Esophagus squamous epithelium (tissue), 5 donors: Measurements from ENCODE around the gene AP1S1. TPM values are rescaled to one million over a fixed set of nuclear protein-coding genes. Genes with fewer than 3 reads are reported as not detected.
A peak's percentile ranks its signal among the peaks of the same experiment; 100 is the strongest.

Experiments used
- DNase-seq: peaks from one replicate; lab custom pipeline; 2025; lab: John Stamatoyannopoulos, UW
- H3K27ac ChIP-seq, 4 donors: fragments of 200-600 bp; sonication (generic); one replicate each; pipeline ENCODE4 v1.5.1; 2016 to 2019; ENCODE audit warnings: mild to moderate bottlenecking in 1 of 4
- H3K27me3 ChIP-seq, 4 donors: fragments of 200-600 bp; sonication (generic); 1 replicate in 3 of 4; 2 replicates in 1 of 4; pipeline versions ENCODE4 v1.5.1 to v1.6.0; 2017 to 2021; ENCODE audit warnings: antibody characterized with exemption in 1 of 4
- H3K36me3 ChIP-seq, 3 donors: fragments of 200-600 bp; sonication (generic); one replicate each; pipeline ENCODE4 v1.5.1; 2016 to 2019
- H3K4me1 ChIP-seq, 3 donors: fragments of 200-600 bp; sonication (generic); one replicate each; pipeline ENCODE4 v1.5.1; 2017 to 2019
- H3K4me3 ChIP-seq, 4 donors: fragments of 200-600 bp; sonication (generic); 1 replicate in 3 of 4; 2 replicates in 1 of 4; pipeline ENCODE4 v1.5.1; 2016 to 2019; ENCODE audit warnings: mild to moderate bottlenecking in 2 of 4, moderate library complexity in 1 of 4
- H3K9me3 ChIP-seq, 3 donors: fragments of 200-600 bp; sonication (generic); one replicate each; pipeline ENCODE4 v1.5.1; 2016 to 2019
- CTCF ChIP-seq, 6 experiments: fragments of 450-650 bp in 4 of 6; fragments of 200-600 bp in 2 of 6; sonication (generic) in 2 of 6; IDR thresholded peaks; one replicate each; pipeline ENCODE4 v1.5.1; 2016 to 2019; ENCODE audit warnings: antibody characterized with exemption in 6 of 6, mild to moderate bottlenecking in 4 of 6, moderate library complexity in 4 of 6
- POLR2A ChIP-seq, 4 donors: fragments of 450-650 bp; IDR thresholded peaks; one replicate each; pipeline ENCODE4 v1.6.1; 2017; ENCODE audit warnings: antibody characterized with exemption in 4 of 4, mild to moderate bottlenecking in 4 of 4, moderate library complexity in 3 of 4
- WGBS, 2 donors: methylation state at CpG; one replicate each; pipeline ENCODE4 v1.1.5; 2018; 5-methylcytosine and 5-hydroxymethylcytosine counted together
- intact Hi-C: fragments of 100-400 bp; cut with DNase I; formaldehyde crosslinking; loops from one replicate; pipeline ENCODE4 v1.15.0; 2022
- total RNA-seq, 4 donors: library from RNA; depleted of rRNA; stranded (reverse); fragments of >200 nt; gene quantifications; one replicate each; pipeline ENCODE4 v1.1.0, GENCODE V29; 2016
- donor health status: DM: yes; HTN: yes; CAD: no.

Gene AP1S1
- total RNA-seq, 4 donors from 2014 or later = 42.7 to 144 (median 64.3) TPM

DNA sequence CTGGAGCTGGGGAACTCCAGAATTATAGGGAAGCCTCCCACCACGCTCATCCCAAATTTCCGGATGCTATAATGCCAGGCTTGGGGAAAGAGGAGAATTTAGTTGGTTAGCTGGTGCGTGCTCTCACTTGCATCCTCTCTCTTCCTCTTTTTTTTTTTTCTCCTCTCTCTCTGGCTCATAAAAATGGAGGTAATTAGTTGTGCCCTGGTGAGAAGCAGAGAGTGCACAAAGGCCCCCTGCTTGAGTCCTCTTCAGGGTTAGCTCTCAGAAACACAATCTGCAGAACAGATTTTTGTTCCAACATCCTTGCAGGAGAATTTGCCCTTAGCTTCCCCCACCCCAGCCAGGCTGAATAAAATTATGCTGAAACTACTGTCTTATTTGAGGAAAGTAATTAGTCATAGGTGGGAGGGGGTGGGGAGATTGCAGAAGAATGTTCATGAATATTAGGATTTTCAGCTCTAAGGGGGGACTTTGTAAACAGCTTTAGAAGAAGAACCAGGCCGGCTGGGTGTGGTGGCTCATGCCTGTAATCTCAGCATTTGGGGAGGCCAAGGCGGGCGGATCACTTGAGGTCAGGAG lies 19.8 kb upstream of the AP1S1 start:
- H3K4me3 ChIP-seq = no peak overlapping the region
- no peak overlapping the region for H3K27ac ChIP-seq
- H3K27me3 ChIP-seq = no peaks in the 10 kb centered on the region
- DNase-seq = no peak
- WGBS, 2 donors = 59 to 63% methylated on average over 6 of the region's 6 CpGs
- no peak for TF ChIP-seq POLR2A (IDR thresholded peaks at IDR 0.05)
- no peak for TF ChIP-seq CTCF (IDR thresholded peaks at IDR 0.05)
- H3K4me1 ChIP-seq = peaks cover 0 to 20% (median 14%) of the 10 kb centered on the region in 3 donors
- H3K36me3 ChIP-seq = peaks cover 0 to 35% (median 0%) of the 10 kb centered on the region in 3 donors
- intact Hi-C loops = no loop called here
- H3K9me3 ChIP-seq = no peaks in the 10 kb centered on the region

DNA sequence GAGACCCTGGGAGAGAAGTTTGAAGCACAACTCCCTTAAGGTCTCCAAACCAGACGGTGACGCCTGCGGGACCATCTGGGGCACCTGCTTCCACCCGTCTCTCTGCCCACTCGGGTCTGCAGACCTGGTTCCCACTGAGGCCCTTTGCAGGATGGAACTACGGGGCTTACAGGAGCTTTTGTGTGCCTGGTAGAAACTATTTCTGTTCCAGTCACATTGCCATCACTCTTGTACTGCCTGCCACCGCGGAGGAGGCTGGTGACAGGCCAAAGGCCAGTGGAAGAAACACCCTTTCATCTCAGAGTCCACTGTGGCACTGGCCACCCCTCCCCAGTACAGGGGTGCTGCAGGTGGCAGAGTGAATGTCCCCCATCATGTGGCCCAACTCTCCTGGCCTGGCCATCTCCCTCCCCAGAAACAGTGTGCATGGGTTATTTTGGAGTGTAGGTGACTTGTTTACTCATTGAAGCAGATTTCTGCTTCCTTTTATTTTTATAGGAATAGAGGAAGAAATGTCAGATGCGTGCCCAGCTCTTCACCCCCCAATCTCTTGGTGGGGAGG lies 16.5 kb upstream of the AP1S1 start:
- Histone ChIP-seq H3K9me3 (no peaks in the 10 kb centered on the region), H3K27me3 (no peaks in the 10 kb centered on the region), H3K27ac (peak overlapping the region; percentile 35 to 78 (median 74)), H3K4me1 (peaks cover 0 to 36% (median 14%) of the 10 kb centered on the region in 3 donors), H3K36me3 (peaks cover 0 to 18% (median 0%) of the 10 kb centered on the region in 3 donors), H3K4me3 (peak overlapping the region in 1 of 4 donors; percentile 55)
- TF ChIP-seq POLR2A (IDR thresholded peaks at IDR 0.05) (no peak), CTCF (IDR thresholded peaks at IDR 0.05) (no peak)
- intact Hi-C loops = no loop called here
- WGBS, 2 donors = 80 to 90% methylated on average over 6 to 9 of the region's 9 CpGs
- no peak for DNase-seq

DNA sequence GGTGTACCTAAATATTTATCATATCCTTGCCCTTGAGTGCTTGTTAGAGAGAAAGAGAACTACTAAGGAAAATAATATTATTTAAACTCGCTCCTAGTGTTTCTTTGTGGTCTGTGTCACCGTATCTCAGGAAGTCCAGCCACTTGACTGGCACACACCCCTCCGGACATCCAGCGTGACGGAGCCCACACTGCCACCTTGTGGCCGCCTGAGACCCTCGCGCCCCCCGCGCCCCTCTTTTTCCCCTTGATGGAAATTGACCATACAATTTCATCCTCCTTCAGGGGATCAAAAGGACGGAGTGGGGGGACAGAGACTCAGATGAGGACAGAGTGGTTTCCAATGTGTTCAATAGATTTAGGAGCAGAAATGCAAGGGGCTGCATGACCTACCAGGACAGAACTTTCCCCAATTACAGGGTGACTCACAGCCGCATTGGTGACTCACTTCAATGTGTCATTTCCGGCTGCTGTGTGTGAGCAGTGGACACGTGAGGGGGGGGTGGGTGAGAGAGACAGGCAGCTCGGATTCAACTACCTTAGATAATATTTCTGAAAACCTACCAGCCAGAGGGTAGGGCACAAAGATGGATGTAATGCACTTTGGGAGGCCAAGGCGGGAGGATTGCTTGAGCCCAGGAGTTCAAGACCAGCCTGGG lies 15.9 kb upstream of the AP1S1 start:
- H3K27me3 ChIP-seq = no peaks in the 10 kb centered on the region
- H3K36me3 ChIP-seq = peaks cover 0 to 18% (median 0%) of the 10 kb centered on the region in 3 donors
- intact Hi-C loops = no loop called here
- peak overlapping the region; percentile 35 to 78 (median 74) for H3K27ac ChIP-seq
- 4% methylated on average over 10 to 11 of the region's 16 CpGs for WGBS, 2 donors
- H3K4me3 ChIP-seq = peak overlapping the region in 2 of 4 donors; percentile 13 to 55
- peaks cover 0 to 36% (median 14%) of the 10 kb centered on the region in 3 donors for H3K4me1 ChIP-seq
- TF ChIP-seq POLR2A (IDR thresholded peaks at IDR 0.05) = no peak
- peak; percentile 58 to 81 (median 68) for TF ChIP-seq CTCF (IDR thresholded peaks at IDR 0.05)
- no peaks in the 10 kb centered on the region for H3K9me3 ChIP-seq
- peak; percentile 20 for DNase-seq

GRCh38 chr7:101140339-101140699 lies 14.0 kb upstream of the AP1S1 start:
- Histone ChIP-seq H3K4me1 (peaks cover 0 to 43% (median 14%) of the 10 kb centered on the region in 3 donors), H3K36me3 (peaks cover 0 to 18% (median 0%) of the 10 kb centered on the region in 3 donors), H3K27me3 (no peaks in the 10 kb centered on the region), H3K27ac (peak overlapping the region in 1 of 4 donors; percentile 19), H3K4me3 (no peak overlapping the region), H3K9me3 (no peaks in the 10 kb centered on the region)
- DNase-seq = no peak
- TF ChIP-seq CTCF (IDR thresholded peaks at IDR 0.05) = no peak
- no peak for TF ChIP-seq POLR2A (IDR thresholded peaks at IDR 0.05)
- 36 to 61% methylated on average over 3 of the region's 3 CpGs for WGBS, 2 donors
- intact Hi-C loops = loop anchor here (10.0 kb wide), 1 partner anchor 144 kb away; no protein-coding TSS in a partner anchor
